ENCODE results near the gene MON2. TPM values are rescaled to one million over a fixed set of nuclear protein-coding genes. Genes with fewer than 3 reads are reported as not detected.

Gene MON2
- total RNA-seq, 4 donors from 2014 or later = 41.2 to 222 (median 70.0) TPM

DNA sequence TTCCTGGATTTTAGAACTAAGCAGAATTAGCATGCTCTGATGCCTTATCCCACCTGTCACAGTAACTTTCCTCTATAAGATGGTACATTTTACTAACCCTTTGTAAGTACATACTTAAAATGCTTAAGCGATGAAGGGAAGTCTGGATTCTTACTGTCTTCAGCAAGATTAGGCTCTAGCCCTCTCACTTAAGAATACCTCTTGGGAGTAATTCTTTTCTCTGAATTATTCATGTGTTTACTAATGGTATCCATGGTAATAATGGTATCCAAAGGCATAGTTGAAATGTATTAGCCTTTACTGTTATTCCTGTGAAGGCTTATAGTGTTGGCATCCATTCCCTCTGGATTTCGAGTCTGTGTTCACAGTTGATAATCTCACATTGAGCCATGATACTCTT lies 176.9 kb downstream of the MON2 start:
- Histone ChIP-seq H3K4me1 (no peaks in the 10 kb centered on the region), H3K36me3 (no peaks in the 10 kb centered on the region), H3K9me3 (no peaks in the 10 kb centered on the region), H3K27ac (no peak overlapping the region), H3K27me3 (no peaks in the 10 kb centered on the region), H3K4me3 (no peak overlapping the region)
- no peak for DNase-seq
- TF ChIP-seq POLR2A (IDR thresholded peaks at IDR 0.05) = no peak
- TF ChIP-seq, protein P1, sequence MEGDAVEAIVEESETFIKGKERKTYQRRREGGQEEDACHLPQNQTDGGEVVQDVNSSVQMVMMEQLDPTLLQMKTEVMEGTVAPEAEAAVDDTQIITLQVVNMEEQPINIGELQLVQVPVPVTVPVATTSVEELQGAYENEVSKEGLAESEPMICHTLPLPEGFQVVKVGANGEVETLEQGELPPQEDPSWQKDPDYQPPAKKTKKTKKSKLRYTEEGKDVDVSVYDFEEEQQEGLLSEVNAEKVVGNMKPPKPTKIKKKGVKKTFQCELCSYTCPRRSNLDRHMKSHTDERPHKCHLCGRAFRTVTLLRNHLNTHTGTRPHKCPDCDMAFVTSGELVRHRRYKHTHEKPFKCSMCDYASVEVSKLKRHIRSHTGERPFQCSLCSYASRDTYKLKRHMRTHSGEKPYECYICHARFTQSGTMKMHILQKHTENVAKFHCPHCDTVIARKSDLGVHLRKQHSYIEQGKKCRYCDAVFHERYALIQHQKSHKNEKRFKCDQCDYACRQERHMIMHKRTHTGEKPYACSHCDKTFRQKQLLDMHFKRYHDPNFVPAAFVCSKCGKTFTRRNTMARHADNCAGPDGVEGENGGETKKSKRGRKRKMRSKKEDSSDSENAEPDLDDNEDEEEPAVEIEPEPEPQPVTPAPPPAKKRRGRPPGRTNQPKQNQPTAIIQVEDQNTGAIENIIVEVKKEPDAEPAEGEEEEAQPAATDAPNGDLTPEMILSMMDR (IDR thresholded peaks at IDR 0.05) = no peak
- intact Hi-C loops (cut with DNase I; ENCODE audit: low total_unique reads) = no loop called here

DNA sequence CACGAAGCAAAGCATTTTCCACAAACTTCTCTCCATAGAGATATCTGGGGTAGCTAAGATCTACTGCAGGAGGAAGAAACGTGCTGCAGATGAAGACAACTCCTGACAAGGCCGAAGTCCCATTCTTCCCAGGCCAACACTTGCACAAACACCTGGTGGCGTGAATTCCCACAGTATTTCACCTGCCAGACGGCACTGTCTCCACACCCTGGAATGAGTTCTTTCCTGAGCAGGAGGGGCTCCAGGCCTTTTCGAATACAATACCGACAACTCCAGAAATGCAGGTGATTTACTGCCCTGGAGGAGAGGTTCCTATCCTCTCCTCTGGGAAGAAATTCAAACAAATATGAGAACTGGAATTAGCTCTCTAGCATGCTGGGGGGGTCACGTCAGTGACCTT lies 179.9 kb downstream of the MON2 start:
- no peak for DNase-seq
- Histone ChIP-seq H3K4me3 (no peak overlapping the region), H3K27ac (no peak overlapping the region), H3K36me3 (no peaks in the 10 kb centered on the region), H3K27me3 (no peaks in the 10 kb centered on the region), H3K4me1 (no peaks in the 10 kb centered on the region), H3K9me3 (no peaks in the 10 kb centered on the region)
- intact Hi-C loops (cut with DNase I; ENCODE audit: low total_unique reads) = no loop called here
- TF ChIP-seq, protein P1 (IDR thresholded peaks at IDR 0.05) = no peak
- TF ChIP-seq POLR2A (IDR thresholded peaks at IDR 0.05) = no peak

- Histone ChIP-seq H3K4me3 (no peak overlapping the region), H3K9me3 (no peaks in the 10 kb centered on the region), H3K27me3 (no peaks in the 10 kb centered on the region), H3K36me3 (no peaks in the 10 kb centered on the region), H3K27ac (no peak overlapping the region), H3K4me1 (no peaks in the 10 kb centered on the region)
- TF ChIP-seq POLR2A (IDR thresholded peaks at IDR 0.05) = no peak
- TF ChIP-seq, protein P1 (IDR thresholded peaks at IDR 0.05) = no peak
- intact Hi-C loops (cut with DNase I; ENCODE audit: low total_unique reads) = no loop called here
- DNase-seq = peak; percentile 44 to 55
These were observed 181.0 kb downstream of the MON2 start for GRCh38 chr12:62647586-62647985.

DNA sequence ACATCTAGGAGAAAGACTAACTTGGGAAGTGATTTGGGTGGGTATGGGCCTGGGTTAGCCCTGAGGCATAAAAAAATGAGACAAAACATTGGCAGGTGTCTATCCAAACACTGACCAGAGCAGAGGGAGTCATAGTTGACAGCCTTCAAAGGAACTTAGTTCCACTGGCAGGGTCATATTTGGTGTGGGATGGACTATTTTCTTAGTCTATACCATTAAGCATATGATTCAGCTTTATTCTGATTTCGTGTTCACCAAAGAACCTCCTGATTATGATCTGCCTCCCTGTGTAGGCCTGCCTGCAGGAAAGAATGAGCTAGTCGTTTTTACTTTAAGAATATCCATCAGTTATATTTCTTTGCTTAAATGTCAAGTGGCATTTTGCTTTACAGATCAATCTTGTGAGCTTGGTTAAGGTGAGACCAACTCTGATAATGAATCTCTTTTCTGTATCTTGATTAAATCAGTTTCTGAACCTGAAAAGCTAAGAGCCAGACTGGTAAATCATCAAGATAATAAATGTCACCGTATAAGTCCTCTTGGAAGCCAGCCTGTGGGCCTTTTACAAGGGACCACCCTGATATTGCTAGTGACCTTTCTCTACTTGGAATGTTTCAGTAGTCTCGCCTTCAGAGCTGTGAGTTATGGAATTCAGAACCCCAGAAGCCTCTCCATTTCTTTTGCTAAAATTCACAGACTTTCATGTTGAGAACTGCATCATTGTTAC lies 182.9 kb downstream of the MON2 start:
- Histone ChIP-seq H3K27me3 (no peaks in the 10 kb centered on the region), H3K4me3 (no peak overlapping the region), H3K4me1 (no peaks in the 10 kb centered on the region), H3K9me3 (no peaks in the 10 kb centered on the region), H3K27ac (no peak overlapping the region), H3K36me3 (no peaks in the 10 kb centered on the region)
- TF ChIP-seq, protein P1 (IDR thresholded peaks at IDR 0.05) = no peak
- TF ChIP-seq POLR2A (IDR thresholded peaks at IDR 0.05) = no peak
- intact Hi-C loops (cut with DNase I; ENCODE audit: low total_unique reads) = no loop called here
- DNase-seq = no peak

MicroRNAs encoded within 50 kb of the gene (microRNA counts, 767-probe panel; counts per million panel counts)
- 7,458 to 9,078 counts per million in 2 donors for microRNA hsa-let-7i-5p

Small RNA genes within 50 kb of the gene (microRNA-seq; reads per million reads assigned to microRNA genes)
- gene MIRLET7I (ENCODE audit: borderline microRNAs expressed, borderline replicate concordance) = 51,032 reads per million, percentile 97 among the genes with 10 or more reads in this experiment

Small RNA genes within 50 kb of the gene (small RNA-seq; reads per million reads assigned to genes)
- gene MIRLET7I (1,001 reads per million, percentile 98 among the genes with 10 or more reads in this experiment), gene RNU6-399P (not detected)

Other genes starting within 250 kb of the MON2 start
- gene USP15, start 206.4 kb upstream of the MON2 start, total RNA-seq = 10 to 100 TPM; 44.8 to 98.9 (median 76.5) TPM

Data from uterus (tissue), 4 donors.